ENCODE data around the gene SSUH2.
"Not testable (repeated sequence)": the region's sequence is repeated elsewhere in the genome, so short reads cannot be mapped to it uniquely, and the experiment has no call there.

The SSUH2 gene

DNA sequence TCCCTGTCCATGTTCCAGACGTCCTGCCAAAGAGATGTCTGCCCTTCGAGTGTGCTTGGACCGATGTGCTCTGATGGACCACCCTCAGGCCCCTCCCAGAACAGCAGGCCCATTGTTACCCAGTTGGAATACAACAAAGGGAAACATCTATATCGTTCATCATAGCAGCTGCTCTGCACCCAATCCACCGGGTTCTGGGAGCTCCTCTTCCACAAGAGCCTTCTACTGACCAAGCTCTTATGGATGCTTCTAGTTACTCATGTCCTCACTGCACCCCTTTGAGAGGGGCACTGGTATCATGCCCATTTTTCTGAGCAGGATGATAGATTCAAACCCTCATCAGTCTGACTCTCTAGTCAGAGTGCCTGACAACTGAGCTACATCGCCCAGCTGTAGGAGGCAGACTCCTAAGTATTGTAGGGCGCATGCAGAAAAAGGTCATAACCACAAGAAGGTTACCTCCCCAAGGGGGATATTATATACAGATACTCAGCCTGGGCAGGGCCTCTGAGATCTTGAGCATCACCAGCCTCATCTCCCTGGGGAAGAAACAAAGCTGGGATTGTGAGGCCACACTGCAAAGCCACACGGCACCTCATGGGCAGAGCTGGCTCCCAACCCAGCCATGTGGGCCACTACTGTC, at the start of gene SSUH2:
Gene SSUH2 (minus strand): TSS at position 51 of the 643 bp plus-strand sequence. CDS start 40 bp downstream, at position 11.
- no peak for FAIRE-seq

DNA sequence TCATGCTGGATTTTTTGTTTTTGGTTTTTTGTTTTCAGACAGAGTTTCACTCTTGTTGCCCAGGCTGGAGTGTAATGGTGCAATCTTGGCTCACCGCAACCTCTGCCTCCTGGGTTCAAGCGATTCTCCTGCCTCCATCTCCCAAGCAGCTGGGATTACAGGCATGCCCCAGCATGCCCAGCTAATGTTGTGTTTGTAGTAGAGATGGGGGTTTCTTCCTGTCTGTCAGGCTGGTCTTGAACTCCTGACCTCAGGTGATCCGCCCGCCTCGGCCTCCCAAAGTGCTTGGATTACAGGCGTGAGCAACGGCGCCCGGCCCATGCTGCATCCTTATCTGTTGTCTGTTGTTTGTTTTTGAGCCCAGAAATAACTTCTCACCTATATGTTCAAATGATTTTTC, 46.7 kb upstream of the SSUH2 start:
- not testable (repeated sequence) for DNase-seq (ENCODE audit: low spot score); FAIRE-seq

More for the DNA sequence above, at the start of gene SSUH2:
- no peak for DNase-seq (ENCODE audit: low spot score)

DNA sequence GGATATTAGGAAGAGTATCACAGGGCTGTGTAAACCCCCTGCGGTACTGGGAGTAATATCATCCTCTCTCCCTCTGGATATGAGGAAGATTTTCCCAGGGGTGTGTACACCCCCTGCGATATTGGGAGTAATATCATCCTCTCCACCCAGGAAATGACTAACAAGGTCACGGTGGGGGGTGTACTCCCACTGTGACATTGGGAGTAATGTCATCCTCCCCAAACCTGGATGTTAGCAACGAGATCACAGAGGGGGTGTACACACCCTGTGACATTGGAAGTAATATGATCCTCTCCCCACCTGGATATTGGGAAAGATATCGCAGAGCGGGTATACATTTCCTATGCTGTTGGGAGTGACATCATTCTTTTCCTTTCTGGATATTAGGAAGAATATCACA, 40.4 kb upstream of the SSUH2 start:
- not testable (repeated sequence) for DNase-seq (ENCODE audit: low spot score); FAIRE-seq

DNA sequence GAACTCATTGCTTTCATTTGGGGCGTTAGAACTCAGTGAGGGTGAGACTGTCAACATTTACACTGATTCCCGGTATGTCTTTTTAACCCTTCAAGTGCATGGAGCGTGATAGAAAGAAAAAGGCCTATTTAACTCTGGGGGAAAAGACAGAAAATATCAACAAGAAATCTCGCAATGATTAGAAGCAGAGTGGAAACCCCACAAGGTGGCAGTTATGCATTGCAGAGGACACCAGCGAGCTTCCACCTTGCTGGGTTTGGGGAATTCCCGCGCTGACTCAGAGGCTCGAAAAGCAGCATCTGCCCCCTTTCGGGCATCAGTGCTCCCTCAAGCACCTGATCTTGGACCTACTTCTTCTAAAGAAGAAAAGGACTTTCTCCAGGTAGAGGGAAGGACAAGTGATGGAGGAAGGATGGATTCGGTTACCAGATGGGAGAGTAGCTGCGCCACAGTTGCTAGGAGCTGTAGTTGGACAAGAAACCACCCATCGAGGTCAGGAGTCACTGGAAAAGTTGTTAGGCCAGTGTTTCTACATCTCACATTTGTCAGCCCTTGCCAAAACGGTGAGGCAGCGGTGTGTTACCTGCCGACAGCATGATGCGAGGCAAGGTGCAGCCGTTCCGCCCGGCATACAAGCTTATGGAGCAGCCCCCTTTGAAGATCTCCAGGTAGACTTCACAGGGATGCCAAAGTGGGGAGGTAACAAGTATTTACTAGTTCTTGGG, 38.4 kb upstream of the SSUH2 start:
- not testable (repeated sequence) for FAIRE-seq; DNase-seq (ENCODE audit: low spot score)

DNA sequence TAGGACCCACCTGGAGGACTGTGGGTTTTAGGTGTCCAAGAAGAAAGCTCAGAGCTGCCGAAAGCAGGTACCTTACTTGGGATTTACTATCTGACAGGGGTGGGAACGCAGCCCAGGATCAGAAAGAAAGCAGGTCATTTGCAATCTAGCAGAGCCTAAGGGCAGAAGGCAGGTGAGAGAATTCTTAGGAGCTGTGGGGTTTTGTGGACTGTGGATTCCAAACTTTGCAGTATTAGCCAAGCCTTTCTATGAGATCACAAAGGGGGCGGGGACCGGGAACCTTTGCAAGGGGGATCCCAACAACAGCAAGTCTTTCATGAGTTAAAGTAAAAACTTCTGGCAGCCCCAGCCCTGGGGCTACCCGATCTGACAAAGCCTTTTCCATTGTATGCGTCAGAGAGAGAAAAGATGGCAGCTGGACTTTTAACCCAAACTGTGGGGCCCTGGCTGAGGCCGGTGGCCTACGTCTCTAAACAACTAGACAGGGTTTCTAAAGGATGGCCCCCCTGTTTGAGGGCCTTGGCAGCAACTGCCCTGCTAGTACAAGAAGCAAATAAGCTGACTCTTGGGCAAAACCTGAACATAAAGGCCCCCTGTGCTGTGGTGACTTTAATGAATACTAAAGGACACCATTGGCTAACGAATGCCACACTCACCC, 37.4 kb upstream of the SSUH2 start:
- not testable (repeated sequence) for DNase-seq (ENCODE audit: low spot score); FAIRE-seq

- FAIRE-seq, result no peak
- no peak for DNase-seq (ENCODE audit: low spot score)
These were observed 36.8 kb upstream of the SSUH2 start for GRCh38 chr3:8681349-8681748.

- DNase-seq (ENCODE audit: low spot score), result peak; percentile 48
- FAIRE-seq, result not testable (repeated sequence)
These were observed 35.4 kb upstream of the SSUH2 start for GRCh38 chr3:8679817-8680553.

GRCh38 chr3:8678751-8679150, 34.2 kb upstream of the SSUH2 start:
- DNase-seq (ENCODE audit: low spot score), result no peak
- FAIRE-seq, result no peak

DNA sequence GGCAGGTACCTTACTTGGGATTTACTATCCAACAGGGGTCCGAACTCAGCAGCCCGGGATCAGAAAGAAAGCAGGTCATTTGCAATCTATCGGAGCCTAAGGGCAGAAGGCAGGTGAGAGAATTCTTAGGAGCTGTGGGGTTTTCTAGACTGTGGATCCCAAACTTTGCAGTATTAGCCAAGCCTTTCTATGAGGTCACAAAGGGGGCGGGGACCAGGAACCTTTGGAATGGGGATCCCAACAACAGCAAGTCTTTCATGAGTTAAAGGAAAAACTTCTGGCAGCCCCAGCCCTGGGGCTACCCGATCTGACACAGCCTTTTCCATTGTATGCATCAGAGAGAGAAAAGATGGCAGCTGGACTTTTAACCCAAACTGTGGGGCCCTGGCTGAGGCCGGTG, 32.7 kb upstream of the SSUH2 start:
- FAIRE-seq; DNase-seq (ENCODE audit: low spot score): not testable (repeated sequence)

GRCh38 chr3:8675591-8675990, 31.0 kb upstream of the SSUH2 start:
- not testable (repeated sequence) for DNase-seq (ENCODE audit: low spot score); FAIRE-seq

DNA sequence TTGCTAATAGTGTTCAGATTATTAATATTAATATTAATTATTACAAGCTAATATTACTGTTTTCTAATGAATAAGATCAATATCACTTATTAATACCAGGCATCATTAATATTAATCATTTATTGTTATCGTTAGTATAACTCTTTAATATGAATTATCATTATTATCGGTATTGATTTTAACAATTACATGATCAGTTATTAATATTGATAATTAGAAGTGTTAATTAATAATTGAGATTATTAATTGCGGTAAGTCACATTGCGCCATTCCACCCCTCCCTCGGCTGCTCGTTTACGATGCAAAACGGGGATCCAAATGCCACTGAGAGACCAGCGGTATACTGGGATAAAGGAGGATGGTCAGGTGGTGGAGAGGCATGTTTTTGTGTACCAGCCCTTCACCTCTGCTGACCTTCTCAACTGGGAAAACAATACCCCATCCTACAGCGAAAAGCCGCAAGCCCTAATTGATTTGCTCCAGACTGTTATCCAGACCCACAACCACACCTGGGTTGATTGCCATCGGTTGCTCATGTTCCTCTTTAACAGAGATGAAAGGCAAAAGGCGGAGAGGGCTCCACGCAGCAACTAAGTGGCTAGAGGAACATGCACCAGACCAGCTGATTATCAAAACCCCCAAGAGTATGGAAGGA, 28.6 kb upstream of the SSUH2 start:
- FAIRE-seq, result no peak
- no peak for DNase-seq (ENCODE audit: low spot score)

- FAIRE-seq (no peak), DNase-seq (ENCODE audit: low spot score) (no peak)
These were observed 24.4 kb upstream of the SSUH2 start for GRCh38 chr3:8669019-8669418.

GRCh38 chr3:8668216-8668615, 23.6 kb upstream of the SSUH2 start:
- DNase-seq (ENCODE audit: low spot score), result no peak

GRCh38 chr3:8667463-8668091, 23.0 kb upstream of the SSUH2 start:
- DNase-seq (ENCODE audit: low spot score) (no peak), FAIRE-seq (no peak)

More at GRCh38 chr3:8668216-8668615, 23.6 kb upstream of the SSUH2 start:
- no peak for FAIRE-seq

GRCh38 chr3:8665407-8665896, 20.9 kb upstream of the SSUH2 start:
- FAIRE-seq (no peak), DNase-seq (ENCODE audit: low spot score) (no peak)

- FAIRE-seq (no peak), DNase-seq (ENCODE audit: low spot score) (peak; percentile 68)
These were observed 18.8 kb upstream of the SSUH2 start for GRCh38 chr3:8663177-8664061.

DNA sequence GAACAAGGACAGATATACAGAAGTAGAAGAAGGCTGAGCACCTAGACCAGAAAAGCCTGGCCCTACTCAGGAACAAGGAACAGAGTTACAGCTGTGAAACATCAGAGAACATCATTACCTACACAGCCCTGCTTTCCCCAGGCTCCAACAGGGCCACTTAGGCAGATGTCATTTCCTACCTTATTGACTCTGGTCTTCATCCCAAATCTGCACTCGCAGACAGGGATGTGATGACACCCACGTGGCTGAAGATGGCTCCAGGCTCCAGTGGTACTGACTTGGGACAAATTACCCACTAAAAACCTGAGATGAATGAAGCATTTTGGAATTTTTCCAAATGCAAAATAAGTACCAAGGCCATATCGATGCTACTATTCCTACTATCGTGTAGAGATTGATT, 18.0 kb upstream of the SSUH2 start:
- DNase-seq (ENCODE audit: low spot score), result no peak
- no peak for FAIRE-seq

- DNase-seq (ENCODE audit: low spot score) (no peak), FAIRE-seq (no peak)
These were observed 15.8 kb upstream of the SSUH2 start for GRCh38 chr3:8660175-8661118.

All from urothelium cell line (cell line).